ENCODE measurements around the gene TEX38. TPM values are rescaled to one million over a fixed set of nuclear protein-coding genes. Genes with fewer than 3 reads are reported as not detected.

Gene TEX38
- total RNA-seq, 1 experiment from 2014 or later: 0.47 TPM

DNA sequence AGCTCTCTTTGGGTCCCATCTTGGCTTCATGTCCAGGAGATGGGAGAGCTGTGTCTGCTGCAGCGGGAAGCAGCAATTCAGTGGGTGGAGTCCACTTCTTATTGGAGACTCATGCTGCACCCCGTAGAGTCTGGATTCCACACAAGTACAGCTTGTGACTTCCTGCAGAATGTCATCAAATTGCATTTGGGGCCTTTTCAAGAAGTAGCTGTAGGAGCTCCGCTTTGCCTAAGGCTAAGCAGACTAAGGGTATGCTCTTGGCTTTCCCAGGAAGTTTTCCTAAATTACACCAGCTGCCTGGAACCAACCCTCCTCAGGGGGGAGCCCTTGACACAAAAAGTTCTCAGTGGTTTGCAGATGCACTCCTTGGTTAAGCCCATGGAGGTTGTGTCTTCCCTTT, 49.3 kb upstream of the TEX38 start:
- Histone ChIP-seq H3K36me3 (ENCODE audit: control insufficient read depth in 1 of 2, insufficient read depth in 2 of 2, low read length in 2 of 2) (no peaks in the 10 kb centered on the region), H3K79me2 (ENCODE audit: insufficient read depth, low read length) (no peaks in the 10 kb centered on the region), H3K9me2 (ENCODE audit: insufficient read depth) (no peaks in the 10 kb centered on the region), H3K27ac (ENCODE audit: low read depth, low read length) (no peak overlapping the region), H3K4me2 (ENCODE audit: low read length) (no peak overlapping the region), H3K4me3 (replicated peaks in 1 of 2; ENCODE audit: low read depth in 1 of 2, low read length in 2 of 2) (no peak overlapping the region), H4K20me1 (ENCODE audit: insufficient read depth) (no peaks in the 10 kb centered on the region), H3K4me1 (ENCODE audit: control insufficient read depth in 1 of 2, insufficient read depth in 2 of 2, low read length in 2 of 2) (peaks cover 0 to 17% of the 10 kb centered on the region in 2 experiments; a peak in 3 of 4 replicates), H2AFZ (ENCODE audit: low read depth, low read length, poor library complexity, severe bottlenecking) (no peak overlapping the region), H3K9ac (ENCODE audit: low read length) (no peak overlapping the region), H3K9me3 (ENCODE audit: control insufficient read depth in 1 of 2, insufficient read depth in 1 of 2, low read depth in 1 of 2, low read length in 2 of 2) (no peaks in the 10 kb centered on the region), H3K27me3 (ENCODE audit: insufficient read depth, low read length) (no peaks in the 10 kb centered on the region)
- RAD21 ChIA-PET (ENCODE audit: low non-redundant PET in 1 of 2, low total read pairs in 2 of 2, uncharacterized antibody in 2 of 2, unreplicated experiment in 2 of 2): interaction anchor here in 1 of 2 experiments (0.9 kb wide), 1 partner anchor 103 kb away, joined by 4 read pairs; no protein-coding TSS in a partner anchor
- POLR2A ChIA-PET: no interaction called here
- peak; percentile 89 for ATAC-seq
- no peak for DNase-seq (ENCODE audit: low read depth, low spot score)
- TF ChIP-seq EGR1 (IDR thresholded peaks at IDR 0.05; ENCODE audit: low read depth) (no peak), SIN3A (IDR thresholded peaks at IDR 0.05; ENCODE audit: low read depth) (no peak), RAD21 (IDR thresholded peaks at IDR 0.05; ENCODE audit: low read depth) (peak; percentile 81)
- TF ChIP-seq, protein P1, sequence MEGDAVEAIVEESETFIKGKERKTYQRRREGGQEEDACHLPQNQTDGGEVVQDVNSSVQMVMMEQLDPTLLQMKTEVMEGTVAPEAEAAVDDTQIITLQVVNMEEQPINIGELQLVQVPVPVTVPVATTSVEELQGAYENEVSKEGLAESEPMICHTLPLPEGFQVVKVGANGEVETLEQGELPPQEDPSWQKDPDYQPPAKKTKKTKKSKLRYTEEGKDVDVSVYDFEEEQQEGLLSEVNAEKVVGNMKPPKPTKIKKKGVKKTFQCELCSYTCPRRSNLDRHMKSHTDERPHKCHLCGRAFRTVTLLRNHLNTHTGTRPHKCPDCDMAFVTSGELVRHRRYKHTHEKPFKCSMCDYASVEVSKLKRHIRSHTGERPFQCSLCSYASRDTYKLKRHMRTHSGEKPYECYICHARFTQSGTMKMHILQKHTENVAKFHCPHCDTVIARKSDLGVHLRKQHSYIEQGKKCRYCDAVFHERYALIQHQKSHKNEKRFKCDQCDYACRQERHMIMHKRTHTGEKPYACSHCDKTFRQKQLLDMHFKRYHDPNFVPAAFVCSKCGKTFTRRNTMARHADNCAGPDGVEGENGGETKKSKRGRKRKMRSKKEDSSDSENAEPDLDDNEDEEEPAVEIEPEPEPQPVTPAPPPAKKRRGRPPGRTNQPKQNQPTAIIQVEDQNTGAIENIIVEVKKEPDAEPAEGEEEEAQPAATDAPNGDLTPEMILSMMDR (IDR thresholded peaks at IDR 0.05 in 2 of 3, conservative IDR thresholded peaks at IDR 0.05 in 1 of 3; ENCODE audit: borderline replicate concordance in 1 of 3, insufficient read depth in 1 of 3, low read depth in 2 of 3, low read length in 2 of 3): peak; percentile 63 to 68 (median 64)
- TF ChIP-seq, protein P2, sequence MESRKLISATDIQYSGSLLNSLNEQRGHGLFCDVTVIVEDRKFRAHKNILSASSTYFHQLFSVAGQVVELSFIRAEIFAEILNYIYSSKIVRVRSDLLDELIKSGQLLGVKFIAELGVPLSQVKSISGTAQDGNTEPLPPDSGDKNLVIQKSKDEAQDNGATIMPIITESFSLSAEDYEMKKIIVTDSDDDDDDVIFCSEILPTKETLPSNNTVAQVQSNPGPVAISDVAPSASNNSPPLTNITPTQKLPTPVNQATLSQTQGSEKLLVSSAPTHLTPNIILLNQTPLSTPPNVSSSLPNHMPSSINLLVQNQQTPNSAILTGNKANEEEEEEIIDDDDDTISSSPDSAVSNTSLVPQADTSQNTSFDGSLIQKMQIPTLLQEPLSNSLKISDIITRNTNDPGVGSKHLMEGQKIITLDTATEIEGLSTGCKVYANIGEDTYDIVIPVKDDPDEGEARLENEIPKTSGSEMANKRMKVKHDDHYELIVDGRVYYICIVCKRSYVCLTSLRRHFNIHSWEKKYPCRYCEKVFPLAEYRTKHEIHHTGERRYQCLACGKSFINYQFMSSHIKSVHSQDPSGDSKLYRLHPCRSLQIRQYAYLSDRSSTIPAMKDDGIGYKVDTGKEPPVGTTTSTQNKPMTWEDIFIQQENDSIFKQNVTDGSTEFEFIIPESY (IDR thresholded peaks at IDR 0.05; ENCODE audit: extremely low read depth, insufficient replicate concordance, low read length): no peak
- intact Hi-C loops (cut with micrococcal nuclease): loop anchor here (1.0 kb wide), 1 partner anchor 103 kb away; no protein-coding TSS in a partner anchor
- no TSS peak for BruUV-seq (replicated peaks)
- CTCF ChIA-PET: interaction anchor here (0.8 to 1.4 kb wide), 5 partner anchors 11 to 103 kb away, joined by 3 to 5 read pairs (median 3); partner anchors contain the start of gene MKNK1
